ENCODE measurements around the gene GALNT1. TPM values are rescaled to one million over a fixed set of nuclear protein-coding genes. Genes with fewer than 3 reads are reported as not detected.

The GALNT1 gene
- total RNA-seq, 1 experiment from 2014 or later, result 54.7 TPM

DNA sequence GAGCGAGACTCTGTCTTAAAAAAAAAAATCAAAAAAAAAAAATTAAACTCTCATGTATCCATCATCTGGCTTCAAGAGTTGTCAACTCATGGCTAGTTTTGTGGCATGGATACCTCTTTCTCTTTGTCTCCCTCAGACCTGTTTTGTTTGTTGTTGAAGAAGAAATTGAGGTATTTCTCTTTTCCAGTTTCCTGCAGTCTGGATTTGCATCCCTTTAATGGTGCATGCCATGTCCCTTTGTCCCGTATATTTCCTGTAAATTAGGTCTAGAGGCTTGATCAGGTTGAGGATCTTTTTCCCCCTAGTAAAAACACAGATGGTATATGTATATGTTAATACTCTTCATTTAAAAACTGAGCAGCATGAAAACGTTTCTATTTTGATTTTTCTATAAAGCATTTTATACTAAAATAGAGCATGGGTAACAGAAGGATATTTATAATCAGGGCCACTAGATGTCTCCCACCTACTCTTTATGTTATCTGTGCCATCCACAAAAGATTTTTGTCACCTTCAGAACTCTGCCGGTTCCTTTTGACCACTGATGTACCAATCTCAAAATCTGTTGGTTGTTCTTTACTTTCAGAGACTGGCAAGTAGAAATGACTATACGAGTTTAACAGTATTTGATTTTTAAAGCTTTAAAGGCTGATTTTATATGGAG lies 80.1 kb downstream of the GALNT1 start:
- Histone ChIP-seq H3K9me3 (ENCODE audit: control insufficient read depth in 1 of 2, insufficient read depth in 1 of 2, low read depth in 1 of 2, low read length in 2 of 2) (no peaks in the 10 kb centered on the region), H4K20me1 (ENCODE audit: insufficient read depth) (no peaks in the 10 kb centered on the region), H3K4me1 (ENCODE audit: control insufficient read depth in 1 of 2, insufficient read depth in 2 of 2, low read length in 2 of 2) (no peaks in the 10 kb centered on the region), H2AFZ (ENCODE audit: low read depth, low read length, poor library complexity, severe bottlenecking) (no peak overlapping the region), H3K4me3 (replicated peaks in 1 of 2; ENCODE audit: low read depth in 1 of 2, low read length in 2 of 2) (no peak overlapping the region), H3K36me3 (ENCODE audit: control insufficient read depth in 1 of 2, insufficient read depth in 2 of 2, low read length in 2 of 2) (peaks cover 0 to 5% of the 10 kb centered on the region in 2 experiments; a peak in 3 of 4 replicates), H3K9me2 (ENCODE audit: insufficient read depth) (no peaks in the 10 kb centered on the region), H3K9ac (ENCODE audit: low read length) (no peak overlapping the region), H3K27me3 (ENCODE audit: insufficient read depth, low read length) (no peaks in the 10 kb centered on the region), H3K4me2 (ENCODE audit: low read length) (no peak overlapping the region), H3K79me2 (ENCODE audit: insufficient read depth, low read length) (no peaks in the 10 kb centered on the region), H3K27ac (ENCODE audit: low read depth, low read length) (no peak overlapping the region)
- no TSS peak for BruUV-seq (replicated peaks)
- ATAC-seq (no peak), DNase-seq (ENCODE audit: low read depth, low spot score) (no peak)
- ChIA-PET CTCF (no interaction called here), RAD21 (ENCODE audit: low non-redundant PET in 1 of 2, low total read pairs in 2 of 2, uncharacterized antibody in 2 of 2, unreplicated experiment in 2 of 2) (no interaction called here), POLR2A (no interaction called here)
- TF ChIP-seq RAD21 (IDR thresholded peaks at IDR 0.05; ENCODE audit: low read depth), result peak; percentile 26; the same call in 1 of the 2 replicates
- no peak for TF ChIP-seq SIN3A (IDR thresholded peaks at IDR 0.05; ENCODE audit: low read depth)
- intact Hi-C loops (cut with micrococcal nuclease), result no loop called here

DNA sequence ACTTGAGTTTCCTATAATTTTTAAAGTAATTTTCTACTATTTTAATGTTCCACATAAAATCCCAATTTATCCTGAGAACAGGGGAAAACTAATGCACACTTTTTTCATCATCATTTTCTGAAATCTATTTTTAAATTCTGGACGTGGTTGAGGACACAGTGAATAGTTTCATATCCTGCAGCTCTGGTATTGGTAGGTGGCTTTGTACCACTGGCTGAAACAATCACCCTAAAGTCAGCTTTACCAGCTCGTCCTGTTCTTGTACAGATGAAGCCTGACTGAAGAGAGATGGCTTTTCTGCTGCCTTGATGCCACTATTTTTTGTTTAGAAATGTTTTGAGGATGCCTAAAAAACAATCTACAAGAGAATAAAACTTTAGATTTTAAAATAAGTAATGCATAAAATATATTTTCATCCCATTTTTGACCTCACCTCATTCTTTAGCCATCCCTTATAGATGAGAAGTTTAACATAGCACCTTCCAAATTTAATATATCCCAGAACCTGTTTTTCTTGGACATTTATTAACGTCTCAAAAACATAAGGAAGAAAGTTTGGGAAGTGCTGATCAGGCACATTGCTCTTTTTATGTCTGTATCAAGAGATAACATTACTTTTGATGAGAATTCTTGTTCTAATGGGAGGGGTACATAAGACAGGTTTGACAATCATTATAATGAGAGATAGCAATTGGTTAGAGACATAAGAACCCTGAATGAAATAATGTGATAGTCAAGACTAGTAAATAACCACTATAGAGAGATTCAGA lies 80.9 kb downstream of the GALNT1 start:
- Histone ChIP-seq H3K9me3 (ENCODE audit: control insufficient read depth in 1 of 2, insufficient read depth in 1 of 2, low read depth in 1 of 2, low read length in 2 of 2) (0 out of 4 replicates have a peak, but pooled peaks cover 0 to 3% of the 10 kb centered on the region in 2 experiments), H3K27ac (ENCODE audit: low read depth, low read length) (no peak overlapping the region), H2AFZ (ENCODE audit: low read depth, low read length, poor library complexity, severe bottlenecking) (no peak overlapping the region), H3K9me2 (ENCODE audit: insufficient read depth) (no peaks in the 10 kb centered on the region), H3K9ac (ENCODE audit: low read length) (no peak overlapping the region), H4K20me1 (ENCODE audit: insufficient read depth) (no peaks in the 10 kb centered on the region), H3K4me3 (replicated peaks in 1 of 2; ENCODE audit: low read depth in 1 of 2, low read length in 2 of 2) (no peak overlapping the region), H3K4me2 (ENCODE audit: low read length) (no peak overlapping the region), H3K79me2 (ENCODE audit: insufficient read depth, low read length) (no peaks in the 10 kb centered on the region), H3K27me3 (ENCODE audit: insufficient read depth, low read length) (no peaks in the 10 kb centered on the region), H3K4me1 (ENCODE audit: control insufficient read depth in 1 of 2, insufficient read depth in 2 of 2, low read length in 2 of 2) (no peaks in the 10 kb centered on the region), H3K36me3 (ENCODE audit: control insufficient read depth in 1 of 2, insufficient read depth in 2 of 2, low read length in 2 of 2) (peaks cover 0 to 5% of the 10 kb centered on the region in 2 experiments; a peak in 3 of 4 replicates)
- ATAC-seq (no peak), DNase-seq (ENCODE audit: low read depth, low spot score) (no peak)
- intact Hi-C loops (cut with micrococcal nuclease), result no loop called here
- TF ChIP-seq POLR2AphosphoS5 (IDR thresholded peaks at IDR 0.05; ENCODE audit: low read depth, low read length) (no peak), ZFX (IDR thresholded peaks at IDR 0.05) (no peak), FOSL1 (IDR thresholded peaks at IDR 0.05; ENCODE audit: low read depth) (no peak)
- TF ChIP-seq, protein P1, sequence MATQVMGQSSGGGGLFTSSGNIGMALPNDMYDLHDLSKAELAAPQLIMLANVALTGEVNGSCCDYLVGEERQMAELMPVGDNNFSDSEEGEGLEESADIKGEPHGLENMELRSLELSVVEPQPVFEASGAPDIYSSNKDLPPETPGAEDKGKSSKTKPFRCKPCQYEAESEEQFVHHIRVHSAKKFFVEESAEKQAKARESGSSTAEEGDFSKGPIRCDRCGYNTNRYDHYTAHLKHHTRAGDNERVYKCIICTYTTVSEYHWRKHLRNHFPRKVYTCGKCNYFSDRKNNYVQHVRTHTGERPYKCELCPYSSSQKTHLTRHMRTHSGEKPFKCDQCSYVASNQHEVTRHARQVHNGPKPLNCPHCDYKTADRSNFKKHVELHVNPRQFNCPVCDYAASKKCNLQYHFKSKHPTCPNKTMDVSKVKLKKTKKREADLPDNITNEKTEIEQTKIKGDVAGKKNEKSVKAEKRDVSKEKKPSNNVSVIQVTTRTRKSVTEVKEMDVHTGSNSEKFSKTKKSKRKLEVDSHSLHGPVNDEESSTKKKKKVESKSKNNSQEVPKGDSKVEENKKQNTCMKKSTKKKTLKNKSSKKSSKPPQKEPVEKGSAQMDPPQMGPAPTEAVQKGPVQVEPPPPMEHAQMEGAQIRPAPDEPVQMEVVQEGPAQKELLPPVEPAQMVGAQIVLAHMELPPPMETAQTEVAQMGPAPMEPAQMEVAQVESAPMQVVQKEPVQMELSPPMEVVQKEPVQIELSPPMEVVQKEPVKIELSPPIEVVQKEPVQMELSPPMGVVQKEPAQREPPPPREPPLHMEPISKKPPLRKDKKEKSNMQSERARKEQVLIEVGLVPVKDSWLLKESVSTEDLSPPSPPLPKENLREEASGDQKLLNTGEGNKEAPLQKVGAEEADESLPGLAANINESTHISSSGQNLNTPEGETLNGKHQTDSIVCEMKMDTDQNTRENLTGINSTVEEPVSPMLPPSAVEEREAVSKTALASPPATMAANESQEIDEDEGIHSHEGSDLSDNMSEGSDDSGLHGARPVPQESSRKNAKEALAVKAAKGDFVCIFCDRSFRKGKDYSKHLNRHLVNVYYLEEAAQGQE (IDR thresholded peaks at IDR 0.05; ENCODE audit: low read depth), result no peak
- ChIA-PET POLR2A (no interaction called here), CTCF (no interaction called here), RAD21 (ENCODE audit: low non-redundant PET in 1 of 2, low total read pairs in 2 of 2, uncharacterized antibody in 2 of 2, unreplicated experiment in 2 of 2) (no interaction called here)
- BruUV-seq (replicated peaks), result no TSS peak
